ENCODE results near the gene C1QTNF6. TPM values are rescaled to one million over a fixed set of nuclear protein-coding genes. Genes with fewer than 3 reads are reported as not detected.

Gene C1QTNF6
- total and polyA plus RNA-seq, 2 donors (not counting 1 experiment from before 2014, with no cell fraction given) = 3.5 to 7.4 TPM

GRCh38 chr22:37140686-37141323 is 47.2 kb downstream of the C1QTNF6 start:
- no peak for DNase-seq (ENCODE audit: low read depth in 2 of 2)
- Histone ChIP-seq H3K27me3 (ENCODE audit: control insufficient read depth, insufficient read depth, low read length) (peaks cover 6% of the 10 kb centered on the region), H3K27ac (ENCODE audit: insufficient read depth, low read length) (no peak overlapping the region), H3K4me3 (replicated peaks in 1 of 4; ENCODE audit: control extremely low read depth in 1 of 4, insufficient read depth in 1 of 4, low read depth in 3 of 4, low read length in 4 of 4) (no peak overlapping the region), H3K9me3 (ENCODE audit: control insufficient read depth, insufficient read depth, low read depth, low read length) (no peaks in the 10 kb centered on the region), H2AFZ (ENCODE audit: low read length) (no peak overlapping the region), H3K36me3 (ENCODE audit: control insufficient read depth, insufficient read depth, low read length) (no peaks in the 10 kb centered on the region), H3K4me2 (ENCODE audit: extremely low read depth, insufficient read depth, low read length) (no peak overlapping the region), H4K20me1 (ENCODE audit: control insufficient read depth, extremely low read depth, insufficient read depth, low read length) (no peaks in the 10 kb centered on the region), H3K79me2 (ENCODE audit: control insufficient read depth, insufficient read depth, low read length) (no peaks in the 10 kb centered on the region), H3K4me1 (ENCODE audit: control insufficient read depth, extremely low read depth, insufficient read depth, low read length) (no peaks in the 10 kb centered on the region), H3K9ac (ENCODE audit: insufficient read depth, low read length) (no peak overlapping the region)
- TF ChIP-seq EZH2 (IDR thresholded peaks at IDR 0.05; ENCODE audit: low read length, missing control alignments) (no peak), CTCF (conservative IDR thresholded peaks at IDR 0.05 in 1 of 2, IDR thresholded peaks at IDR 0.05 in 1 of 2; ENCODE audit: low read depth in 1 of 2, low read length in 2 of 2) (no peak)

GRCh38 chr22:37139762-37140161 is 48.3 kb downstream of the C1QTNF6 start:
- Histone ChIP-seq H3K79me2 (ENCODE audit: control insufficient read depth, insufficient read depth, low read length) (no peaks in the 10 kb centered on the region), H3K36me3 (ENCODE audit: control insufficient read depth, insufficient read depth, low read length) (no peaks in the 10 kb centered on the region), H3K4me2 (ENCODE audit: extremely low read depth, insufficient read depth, low read length) (no peak overlapping the region), H3K4me3 (replicated peaks in 1 of 4; ENCODE audit: control extremely low read depth in 1 of 4, insufficient read depth in 1 of 4, low read depth in 3 of 4, low read length in 4 of 4) (no peak overlapping the region), H2AFZ (ENCODE audit: low read length) (no peak overlapping the region), H4K20me1 (ENCODE audit: control insufficient read depth, extremely low read depth, insufficient read depth, low read length) (no peaks in the 10 kb centered on the region), H3K27me3 (ENCODE audit: control insufficient read depth, insufficient read depth, low read length) (peaks cover 6% of the 10 kb centered on the region), H3K9ac (ENCODE audit: insufficient read depth, low read length) (no peak overlapping the region), H3K27ac (ENCODE audit: insufficient read depth, low read length) (no peak overlapping the region), H3K4me1 (ENCODE audit: control insufficient read depth, extremely low read depth, insufficient read depth, low read length) (no peaks in the 10 kb centered on the region), H3K9me3 (ENCODE audit: control insufficient read depth, insufficient read depth, low read depth, low read length) (no peaks in the 10 kb centered on the region)
- TF ChIP-seq EZH2 (IDR thresholded peaks at IDR 0.05; ENCODE audit: low read length, missing control alignments) = no peak
- TF ChIP-seq CTCF (conservative IDR thresholded peaks at IDR 0.05 in 1 of 2, IDR thresholded peaks at IDR 0.05 in 1 of 2; ENCODE audit: low read depth in 1 of 2, low read length in 2 of 2) = no peak
- no peak for DNase-seq (ENCODE audit: low read depth in 2 of 2)

GRCh38 chr22:37138849-37139561 is 49.0 kb downstream of the C1QTNF6 start:
- Histone ChIP-seq H2AFZ (ENCODE audit: low read length) (no peak overlapping the region), H3K79me2 (ENCODE audit: control insufficient read depth, insufficient read depth, low read length) (no peaks in the 10 kb centered on the region), H3K36me3 (ENCODE audit: control insufficient read depth, insufficient read depth, low read length) (no peaks in the 10 kb centered on the region), H3K9me3 (ENCODE audit: control insufficient read depth, insufficient read depth, low read depth, low read length) (no peaks in the 10 kb centered on the region), H3K27ac (ENCODE audit: insufficient read depth, low read length) (no peak overlapping the region), H3K4me2 (ENCODE audit: extremely low read depth, insufficient read depth, low read length) (no peak overlapping the region), H3K4me3 (replicated peaks in 1 of 4; ENCODE audit: control extremely low read depth in 1 of 4, insufficient read depth in 1 of 4, low read depth in 3 of 4, low read length in 4 of 4) (no peak overlapping the region), H3K27me3 (ENCODE audit: control insufficient read depth, insufficient read depth, low read length) (peaks cover 4% of the 10 kb centered on the region), H4K20me1 (ENCODE audit: control insufficient read depth, extremely low read depth, insufficient read depth, low read length) (no peaks in the 10 kb centered on the region), H3K4me1 (ENCODE audit: control insufficient read depth, extremely low read depth, insufficient read depth, low read length) (no peaks in the 10 kb centered on the region), H3K9ac (ENCODE audit: insufficient read depth, low read length) (no peak overlapping the region)
- no peak for DNase-seq (ENCODE audit: low read depth in 2 of 2)
- TF ChIP-seq EZH2 (IDR thresholded peaks at IDR 0.05; ENCODE audit: low read length, missing control alignments) (no peak), CTCF (conservative IDR thresholded peaks at IDR 0.05 in 1 of 2, IDR thresholded peaks at IDR 0.05 in 1 of 2; ENCODE audit: low read depth in 1 of 2, low read length in 2 of 2) (no peak)

All from fibroblast of lung (primary cell).